H9 (cell line): ENCODE results near the gene FHL2. TPM values are rescaled to one million over a fixed set of nuclear protein-coding genes. Genes with fewer than 3 reads are reported as not detected.

ENCODE experiments used
- DNase-seq: peaks from one replicate; pipeline ENCODE4 v3.0.0-alpha.2; 2017
- H2AFZ ChIP-seq: one replicate; pipeline ENCODE4 v1.6.1; 2013; ENCODE audit warnings: mild to moderate bottlenecking, low read length, control low read depth, moderate library complexity
- H2AK5ac ChIP-seq: 2 replicates; pipeline ENCODE4 v1.6.1; 2013; ENCODE audit warnings: low read length, control low read depth, mixed read lengths; ENCODE audit not compliant: insufficient read length
- H2BK120ac ChIP-seq: one replicate; pipeline ENCODE4 v1.6.1; 2013; ENCODE audit warnings: low read depth, mild to moderate bottlenecking, low read length, control low read depth, inconsistent platforms; ENCODE audit not compliant: poor library complexity, severe bottlenecking
- H2BK12ac ChIP-seq: 2 replicates; pipeline ENCODE4 v1.6.1; 2013; ENCODE audit warnings: low read length, control low read depth, mixed read lengths, low read depth; ENCODE audit not compliant: insufficient read length
- H2BK15ac ChIP-seq: 2 replicates; pipeline ENCODE4 v1.6.1; 2013; ENCODE audit warnings: low read depth, low read length, control low read depth
- H2BK20ac ChIP-seq: one replicate; pipeline ENCODE4 v1.6.1; 2013; ENCODE audit warnings: low read depth, mild to moderate bottlenecking, low read length, control low read depth, inconsistent platforms; ENCODE audit not compliant: poor library complexity, severe bottlenecking
- H2BK5ac ChIP-seq: 2 replicates; pipeline ENCODE4 v1.6.1; 2013; ENCODE audit warnings: low read length, control low read depth, mixed read lengths; ENCODE audit not compliant: insufficient read length
- H3K14ac ChIP-seq: 2 replicates; pipeline ENCODE4 v1.6.1; 2013; ENCODE audit warnings: low read length, control low read depth; ENCODE audit not compliant: insufficient read depth
- H3K18ac ChIP-seq: 2 replicates; pipeline ENCODE4 v1.6.1; 2013; ENCODE audit warnings: low read depth, mild to moderate bottlenecking, mixed read lengths, low read length, control low read depth; ENCODE audit not compliant: insufficient read length
- H3K23ac ChIP-seq: 2 replicates; pipeline ENCODE4 v1.6.1; 2013; ENCODE audit warnings: low read length, control low read depth, mixed read lengths, low read depth; ENCODE audit not compliant: insufficient read length
- H3K23me2 ChIP-seq: 2 replicates; pipeline ENCODE4 v1.6.1; 2013; ENCODE audit warnings: low read depth, mild to moderate bottlenecking, mixed read lengths, low read length, control low read depth; ENCODE audit not compliant: insufficient read length, poor library complexity, severe bottlenecking
- H3K27ac ChIP-seq: 2 replicates; pipeline ENCODE4 v1.5.1; 2013; ENCODE audit warnings: low read length, control low read depth, mixed read lengths, low read depth; ENCODE audit not compliant: insufficient read length
- H3K27me3 ChIP-seq: 2 replicates; pipeline ENCODE4 v1.6.1; 2013; ENCODE audit warnings: low read length, control low read depth, inconsistent platforms; ENCODE audit not compliant: insufficient read depth
- H3K4ac ChIP-seq: 2 replicates; pipeline ENCODE4 v1.6.1; 2013; ENCODE audit warnings: low read depth, mild to moderate bottlenecking, control low read depth, inconsistent platforms, low read length, moderate library complexity
- H3K4me1 ChIP-seq: 2 replicates; pipeline ENCODE4 v1.6.1; 2013; ENCODE audit warnings: low read length, control low read depth, inconsistent platforms; ENCODE audit not compliant: insufficient read depth
- H3K4me2 ChIP-seq: 2 replicates; pipeline ENCODE4 v1.6.1; 2013; ENCODE audit warnings: low read length, control low read depth, mixed read lengths; ENCODE audit not compliant: insufficient read length, insufficient read depth
- H3K56ac ChIP-seq: 2 replicates; pipeline ENCODE4 v1.6.1; 2013; ENCODE audit warnings: low read depth, mild to moderate bottlenecking, mixed read lengths, low read length, control low read depth; ENCODE audit not compliant: insufficient read length
- H3K79me1 ChIP-seq: 2 replicates; pipeline ENCODE4 v1.6.1; 2013; ENCODE audit warnings: low read depth, mild to moderate bottlenecking, moderate library complexity, low read length, control low read depth, inconsistent platforms; ENCODE audit not compliant: insufficient read depth, poor library complexity, severe bottlenecking
- H3K79me2 ChIP-seq: 2 replicates; pipeline ENCODE4 v1.6.1; 2013; ENCODE audit warnings: low read length, control low read depth, inconsistent platforms; ENCODE audit not compliant: insufficient read depth
- H3K9ac ChIP-seq: 2 replicates; pipeline ENCODE4 v1.6.1; 2013; ENCODE audit warnings: low read length, control low read depth, mixed read lengths; ENCODE audit not compliant: insufficient read length; ENCODE audit errors: extremely low read depth
- H3K9me3 ChIP-seq: one replicate; pipeline ENCODE4 v1.6.1; 2013; ENCODE audit warnings: low read depth, low read length, inconsistent platforms; ENCODE audit not compliant: control insufficient read depth
- H3T11ph ChIP-seq: one replicate; pipeline ENCODE4 v1.6.1; 2013; ENCODE audit warnings: mild to moderate bottlenecking, low read length, control low read depth, inconsistent platforms
- H4K20me1 ChIP-seq: one replicate; pipeline ENCODE4 v1.6.1; 2013; ENCODE audit not compliant: control insufficient read depth, insufficient read length, insufficient read depth
- H4K5ac ChIP-seq: 2 replicates; pipeline ENCODE4 v1.6.1; 2013; ENCODE audit warnings: low read depth, mild to moderate bottlenecking, mixed read lengths, low read length, control low read depth; ENCODE audit not compliant: insufficient read length
- H4K8ac ChIP-seq: replicated peaks from 2 replicates; pipeline ENCODE4 v1.6.1; 2013; ENCODE audit warnings: low read length, control low read depth, mixed read lengths, low read depth; ENCODE audit not compliant: insufficient read length
- H4K91ac ChIP-seq: 2 replicates; pipeline ENCODE4 v1.6.1; 2013; ENCODE audit warnings: low read depth, mild to moderate bottlenecking, moderate library complexity, mixed read lengths, low read length, control low read depth; ENCODE audit not compliant: insufficient read length
- H3K27ac Mint-ChIP-seq, 3 experiments: 2 replicates in 2 of 3; 3 replicates in 1 of 3; pipeline ENCODE4 v1.8.0; 2020 to 2021; ENCODE audit warnings: mixed read lengths in 3 of 3, mild to moderate bottlenecking in 1 of 3, moderate library complexity in 1 of 3
- H3K27me3 Mint-ChIP-seq: 2 replicates; pipeline ENCODE4 v1.8.0; 2021; ENCODE audit warnings: low read depth, mild to moderate bottlenecking, moderate library complexity, mixed read lengths
- H3K36me3 Mint-ChIP-seq, 3 experiments: 2 replicates in 2 of 3; 3 replicates in 1 of 3; pipeline ENCODE4 v1.8.0; 2020 to 2021; ENCODE audit warnings: low read depth in 3 of 3, mixed read lengths in 3 of 3; ENCODE audit not compliant: insufficient read depth in 1 of 3
- H3K4me1 Mint-ChIP-seq, 2 experiments: 2 replicates each; pipeline ENCODE4 v1.8.0; 2020; ENCODE audit warnings: mixed read lengths in 2 of 2
- H3K4me3 Mint-ChIP-seq, 2 experiments: 2 replicates in 1 of 2; 3 replicates in 1 of 2; pipeline ENCODE4 v1.8.0; 2020 to 2021; ENCODE audit warnings: mild to moderate bottlenecking in 2 of 2, mixed read lengths in 2 of 2, moderate library complexity in 1 of 2
- H3K9me3 Mint-ChIP-seq, 2 experiments: 2 replicates in 1 of 2; 3 replicates in 1 of 2; pipeline ENCODE4 v1.8.0; 2020; ENCODE audit warnings: mild to moderate bottlenecking in 2 of 2, mixed read lengths in 2 of 2, moderate library complexity in 1 of 2
- WGBS: extraction: QIAGEN DNeasy Blood & Tissue Kit; methylation state at CpG from one replicate; pipeline ENCODE4 v1.1.7; 2013; ENCODE audit warnings: missing lambda C conversion rate, low lambda C conversion rate, mixed read lengths; ENCODE audit not compliant: insufficient read length; ENCODE audit errors: extremely low coverage; 5-methylcytosine and 5-hydroxymethylcytosine counted together
- total RNA-seq: library from RNA; stranded (reverse); gene quantifications from 2 replicates; pipeline ENCODE4 v1.2.1, GENCODE V29; 2021
- TF ChIP-seq, protein P1 (sequence below): fragments of 200-600 bp; sonication (generic); conservative IDR thresholded peaks from 3 replicates; pipeline ENCODE4 v1.8.0; 2021; ENCODE audit warnings: antibody characterized with exemption, mild to moderate bottlenecking

FHL2 gene
- total RNA-seq, 1 experiment from 2014 or later = 34.9 TPM

DNA sequence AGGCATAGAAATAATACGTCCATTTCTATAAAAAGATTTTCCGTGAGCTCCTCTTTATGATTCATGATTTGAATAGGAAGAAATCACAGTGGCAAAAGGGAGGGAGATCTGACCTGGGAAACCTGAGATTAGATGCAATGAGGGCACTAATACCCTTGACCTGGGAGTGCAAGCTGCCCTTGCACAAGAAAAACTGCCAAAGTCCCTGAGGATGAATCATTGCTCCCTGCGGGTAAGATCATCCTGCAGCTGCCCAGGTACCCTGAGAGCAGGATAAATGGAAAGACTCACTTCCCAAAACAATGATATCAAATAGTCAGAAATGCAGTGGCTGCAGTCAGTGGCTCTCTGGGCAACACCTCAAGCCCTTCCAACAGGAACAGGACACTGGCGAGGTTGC lies 11.6 kb downstream of the FHL2 start:
- Histone ChIP-seq H3K14ac (no peak overlapping the region), H2AFZ (no peak overlapping the region), H3K4me1 (no peaks in the 10 kb centered on the region), H3K23me2 (no peaks in the 10 kb centered on the region), H3K79me1 (no peaks in the 10 kb centered on the region), H2BK15ac (no peak overlapping the region), H2BK5ac (no peak overlapping the region), H2BK12ac (no peak overlapping the region), H3K23ac (no peak overlapping the region), H2AK5ac (no peak overlapping the region), H3K56ac (no peak overlapping the region), H4K8ac (no peak overlapping the region), H3K18ac (no peak overlapping the region), H4K20me1 (no peaks in the 10 kb centered on the region), H4K5ac (no peak overlapping the region), H3K9me3 (no peaks in the 10 kb centered on the region), H3T11ph (no peak overlapping the region), H3K4ac (no peak overlapping the region), H3K27ac (no peak overlapping the region), H4K91ac (no peak overlapping the region), H2BK20ac (no peak overlapping the region), H3K79me2 (no peaks in the 10 kb centered on the region; the same call in 1 of the 2 replicates), H2BK120ac (no peak overlapping the region), H3K27me3 (no peaks in the 10 kb centered on the region), H3K9ac (no peak overlapping the region), H3K4me2 (no peak overlapping the region)
- peaks cover 7 to 47% (median 40%) of the 10 kb centered on the region in 3 experiments; a peak in 6 of 7 replicates for H3K36me3 Mint-ChIP-seq
- H3K27ac Mint-ChIP-seq = no peak overlapping the region
- H3K4me1 Mint-ChIP-seq = no peaks in the 10 kb centered on the region
- WGBS = no CpG with 5 or more reads among the region's 4 CpGs
- H3K9me3 Mint-ChIP-seq = no peaks in the 10 kb centered on the region
- no peak overlapping the region for H3K4me3 Mint-ChIP-seq
- TF ChIP-seq, protein P1, sequence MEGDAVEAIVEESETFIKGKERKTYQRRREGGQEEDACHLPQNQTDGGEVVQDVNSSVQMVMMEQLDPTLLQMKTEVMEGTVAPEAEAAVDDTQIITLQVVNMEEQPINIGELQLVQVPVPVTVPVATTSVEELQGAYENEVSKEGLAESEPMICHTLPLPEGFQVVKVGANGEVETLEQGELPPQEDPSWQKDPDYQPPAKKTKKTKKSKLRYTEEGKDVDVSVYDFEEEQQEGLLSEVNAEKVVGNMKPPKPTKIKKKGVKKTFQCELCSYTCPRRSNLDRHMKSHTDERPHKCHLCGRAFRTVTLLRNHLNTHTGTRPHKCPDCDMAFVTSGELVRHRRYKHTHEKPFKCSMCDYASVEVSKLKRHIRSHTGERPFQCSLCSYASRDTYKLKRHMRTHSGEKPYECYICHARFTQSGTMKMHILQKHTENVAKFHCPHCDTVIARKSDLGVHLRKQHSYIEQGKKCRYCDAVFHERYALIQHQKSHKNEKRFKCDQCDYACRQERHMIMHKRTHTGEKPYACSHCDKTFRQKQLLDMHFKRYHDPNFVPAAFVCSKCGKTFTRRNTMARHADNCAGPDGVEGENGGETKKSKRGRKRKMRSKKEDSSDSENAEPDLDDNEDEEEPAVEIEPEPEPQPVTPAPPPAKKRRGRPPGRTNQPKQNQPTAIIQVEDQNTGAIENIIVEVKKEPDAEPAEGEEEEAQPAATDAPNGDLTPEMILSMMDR = no peak
- DNase-seq = no peak
- no peaks in the 10 kb centered on the region; the same call in 1 of the 2 replicates for H3K27me3 Mint-ChIP-seq
